RKO (cell line): ENCODE measurements around the gene GCAT.
A peak's percentile ranks its signal among the peaks of the same experiment; 100 is the strongest.

Source experiments
- DNase-seq: peaks from one replicate; pipeline ENCODE4 v3.0.0-alpha.2; 2016; ENCODE audit warnings: low spot score

GCAT gene

GRCh38 chr22:37809672-37810333, 2.1 kb downstream of the GCAT start:
- no peak for DNase-seq

- no peak for DNase-seq
These were observed 4.1 kb downstream of the GCAT start for GRCh38 chr22:37811867-37812266.

GRCh38 chr22:37812869-37813678, 5.3 kb downstream of the GCAT start:
- no peak for DNase-seq

- no peak for DNase-seq
These were observed 7.9 kb downstream of the GCAT start for GRCh38 chr22:37815593-37815992.

GRCh38 chr22:37816543-37817180, 8.9 kb downstream of the GCAT start:
- DNase-seq = no peak

GRCh38 chr22:37817705-37818408, 10.1 kb downstream of the GCAT start:
- peak; percentile 70 for DNase-seq

- no peak for DNase-seq
These were observed 10.8 kb downstream of the GCAT start for GRCh38 chr22:37818409-37819104.

GRCh38 chr22:37819105-37819433, 11.3 kb downstream of the GCAT start:
- DNase-seq = no peak

GRCh38 chr22:37820350-37820749, 12.6 kb downstream of the GCAT start:
- DNase-seq = no peak

GRCh38 chr22:37822079-37822833, 14.5 kb downstream of the GCAT start:
- DNase-seq = no peak

- no peak for DNase-seq
These were observed 15.6 kb downstream of the GCAT start, which contains the start of gene GALR3 for GRCh38 chr22:37823134-37823985. Gene GALR3, plus strand, starts transcription at chr22:37823382. Its CDS starts 25 bp downstream, at chr22:37823407.

- no peak for DNase-seq
These were observed 17.2 kb downstream of the GCAT start for GRCh38 chr22:37824674-37825641.

GRCh38 chr22:37827056-37827455, 19.3 kb downstream of the GCAT start:
- no peak for DNase-seq

GRCh38 chr22:37830093-37830842, 22.5 kb downstream of the GCAT start:
- DNase-seq = no peak

- DNase-seq = no peak
These were observed 23.7 kb downstream of the GCAT start for GRCh38 chr22:37831472-37831871.

GRCh38 chr22:37832022-37832857, 24.5 kb downstream of the GCAT start:
- no peak for DNase-seq
